Measurements from ENCODE around the gene LAMA3.

- TF ChIP-seq POLR2A (IDR thresholded peaks at IDR 0.05; ENCODE audit: borderline replicate concordance, extremely low read depth, insufficient read depth, insufficient read length): no peak
- TF ChIP-seq YY1 (IDR thresholded peaks at IDR 0.05; ENCODE audit: extremely low read depth, insufficient replicate concordance, low read depth, low read length): no peak
- no peak for TF ChIP-seq CTCF (IDR thresholded peaks at IDR 0.05 in 2 of 3, conservative IDR thresholded peaks at IDR 0.05 in 1 of 3; ENCODE audit: borderline replicate concordance in 1 of 3, insufficient read depth in 1 of 3, low read depth in 2 of 3, low read length in 2 of 3)
- no peak for TF ChIP-seq ZFX (IDR thresholded peaks at IDR 0.05)
- no peak for TF ChIP-seq ZNF274 (IDR thresholded peaks at IDR 0.05; ENCODE audit: low read depth, low read length)
- no peak for TF ChIP-seq CEBPB (IDR thresholded peaks at IDR 0.05; ENCODE audit: low read depth)
- no peak for TF ChIP-seq MAX (IDR thresholded peaks at IDR 0.05)
- no peak for TF ChIP-seq ELF1 (IDR thresholded peaks at IDR 0.05; ENCODE audit: borderline replicate concordance, low read depth)
- no peak for TF ChIP-seq EZH2 (IDR thresholded peaks at IDR 0.05)
- no peak for TF ChIP-seq REST (IDR thresholded peaks at IDR 0.05; ENCODE audit: low read depth)
- peak; percentile 48; the same call in 1 of the 2 replicates for TF ChIP-seq FOSL1 (IDR thresholded peaks at IDR 0.05; ENCODE audit: low read depth)
These were observed 167.4 kb downstream of the LAMA3 start for GRCh38 chr18:23856466-23857163.

Measured in HCT116 (cell line).